ENCODE data around the gene ZBTB14. TPM values are rescaled to one million over a fixed set of nuclear protein-coding genes. Genes with fewer than 3 reads are reported as not detected.
A peak's percentile ranks its signal among the peaks of the same experiment; 100 is the strongest.

ZBTB14 gene
- total RNA-seq, 4 donors from 2014 or later = 9.8 to 13.3 (median 11.1) TPM

- no peaks in the 10 kb centered on the region for H3K36me3 ChIP-seq
- peak in 1 of 2 donors; percentile 15 for DNase-seq (ENCODE audit: low spot score in 2 of 2)
- H3K27me3 ChIP-seq = no peaks in the 10 kb centered on the region
- TF ChIP-seq CTCF (IDR thresholded peaks at IDR 0.05) (no peak), EP300 (IDR thresholded peaks at IDR 0.05) (no peak), POLR2A (IDR thresholded peaks at IDR 0.05) (no peak)
- no peaks in the 10 kb centered on the region for H3K4me1 ChIP-seq
- H3K9me3 ChIP-seq = no peaks in the 10 kb centered on the region
- H3K27ac ChIP-seq = no peak overlapping the region
- no peak overlapping the region for H3K4me3 ChIP-seq
These were observed 21.7 kb upstream of the ZBTB14 start for GRCh38 chr18:5317186-5317585.

DNA sequence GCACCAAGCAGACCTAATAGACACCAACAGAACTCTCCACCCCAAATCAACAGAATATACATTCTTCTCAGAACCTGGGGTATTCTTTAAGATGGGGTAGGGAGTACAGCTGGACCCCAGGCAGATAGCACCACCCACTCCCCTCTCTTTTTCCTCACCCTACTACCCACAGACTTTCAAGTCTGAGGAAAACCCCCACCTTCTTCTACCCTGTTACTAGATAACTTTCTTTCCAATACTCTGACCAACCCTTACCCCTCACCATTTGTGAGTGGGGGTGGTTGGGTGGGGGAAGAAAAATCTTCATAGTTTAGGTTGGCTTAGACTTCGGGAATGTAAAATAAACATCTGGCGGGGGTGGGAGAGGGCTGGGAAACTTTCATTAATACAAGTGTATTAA is 20.3 kb upstream of the ZBTB14 start:
- no peak overlapping the region for H3K27ac ChIP-seq
- H3K4me3 ChIP-seq = no peak overlapping the region
- DNase-seq (ENCODE audit: low spot score in 2 of 2) = no peak
- H3K4me1 ChIP-seq = no peaks in the 10 kb centered on the region
- WGBS, 2 donors = 67 to 73% methylated on average over 2 of the region's 2 CpGs
- no peaks in the 10 kb centered on the region for H3K36me3 ChIP-seq
- no peaks in the 10 kb centered on the region for H3K9me3 ChIP-seq
- no peak for TF ChIP-seq CTCF (IDR thresholded peaks at IDR 0.05)
- TF ChIP-seq EP300 (IDR thresholded peaks at IDR 0.05) = no peak
- no peak for TF ChIP-seq POLR2A (IDR thresholded peaks at IDR 0.05)
- no peaks in the 10 kb centered on the region for H3K27me3 ChIP-seq

- Histone ChIP-seq H3K4me1 (no peaks in the 10 kb centered on the region), H3K27me3 (no peaks in the 10 kb centered on the region), H3K27ac (no peak overlapping the region), H3K4me3 (no peak overlapping the region), H3K9me3 (no peaks in the 10 kb centered on the region), H3K36me3 (no peaks in the 10 kb centered on the region)
- no peak for TF ChIP-seq EP300 (IDR thresholded peaks at IDR 0.05)
- no peak for TF ChIP-seq CTCF (IDR thresholded peaks at IDR 0.05)
- no peak for TF ChIP-seq POLR2A (IDR thresholded peaks at IDR 0.05)
- no peak for DNase-seq (ENCODE audit: low spot score in 2 of 2)
- 39% methylated on average over 6 of the region's 6 CpGs for WGBS, 2 donors
These were observed 15.9 kb upstream of the ZBTB14 start for GRCh38 chr18:5311301-5311989.

DNA sequence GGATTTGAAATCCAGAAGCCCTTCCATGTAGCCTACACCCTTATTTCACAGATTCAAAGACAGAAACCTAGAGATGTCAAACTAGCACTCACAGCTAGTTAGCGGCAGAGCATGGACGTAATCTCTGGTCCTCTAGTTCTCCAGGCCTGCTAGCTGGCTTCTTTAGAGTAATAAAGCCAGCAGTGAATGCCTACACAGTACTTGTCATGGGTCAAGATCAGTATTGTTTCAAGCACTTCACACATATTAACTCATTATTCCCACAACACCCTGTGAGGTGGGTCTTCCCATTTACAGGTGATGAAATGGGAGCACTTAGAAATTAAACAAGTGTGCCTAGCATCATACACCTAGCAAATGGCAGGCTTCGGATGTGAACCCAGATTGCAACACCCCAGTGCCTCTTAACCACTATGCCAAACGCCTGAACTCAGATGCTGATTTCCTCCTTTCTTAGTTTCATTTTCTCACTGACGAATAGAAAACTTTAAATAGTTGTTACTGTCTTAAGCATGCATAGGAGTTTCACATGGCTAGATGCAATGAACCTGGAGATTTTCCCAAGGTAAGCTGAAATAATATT is 14.5 kb upstream of the ZBTB14 start:
- Histone ChIP-seq H3K27ac (no peak overlapping the region), H3K4me1 (no peaks in the 10 kb centered on the region), H3K9me3 (no peaks in the 10 kb centered on the region), H3K4me3 (no peak overlapping the region), H3K27me3 (no peaks in the 10 kb centered on the region), H3K36me3 (no peaks in the 10 kb centered on the region)
- DNase-seq (ENCODE audit: low spot score in 2 of 2) = no peak
- 59 to 61% methylated on average over 5 of the region's 5 CpGs for WGBS, 2 donors
- no peak for TF ChIP-seq CTCF (IDR thresholded peaks at IDR 0.05)
- no peak for TF ChIP-seq POLR2A (IDR thresholded peaks at IDR 0.05)

GRCh38 chr18:5305835-5306234 is 10.3 kb upstream of the ZBTB14 start:
- Histone ChIP-seq H3K27ac (no peak overlapping the region), H3K36me3 (no peaks in the 10 kb centered on the region)
- DNase-seq (ENCODE audit: low spot score in 2 of 2) = no peak

More at GRCh38 chr18:5305835-5306234, 10.3 kb upstream of the ZBTB14 start:
- Histone ChIP-seq H3K9me3 (no peaks in the 10 kb centered on the region), H3K4me1 (no peaks in the 10 kb centered on the region), H3K27me3 (no peaks in the 10 kb centered on the region), H3K4me3 (no peak overlapping the region)
- TF ChIP-seq POLR2A (IDR thresholded peaks at IDR 0.05) (no peak), EP300 (IDR thresholded peaks at IDR 0.05) (no peak), CTCF (IDR thresholded peaks at IDR 0.05) (no peak)
- 94 to 96% methylated on average over 2 of the region's 2 CpGs for WGBS, 2 donors

Measured in tibial nerve (tissue), 4 donors.